WTC11 (cell line): ENCODE results near the gene LGALS7. TPM values are rescaled to one million over a fixed set of nuclear protein-coding genes. Genes with fewer than 3 reads are reported as not detected.

Experiments
- ATAC-seq: fragments of 200-7000 bp; cut with Tn5 transposase; 2 replicates; pipeline ENCODE4 v1.10.0; 2021; ENCODE audit warnings: mild to moderate bottlenecking, moderate library complexity
- CTCF ChIA-PET: fragments of 300-600 bp; sonication (Branson Sonifier 250); formaldehyde crosslinking; loops from one replicate; lab custom pipeline; 2021; ENCODE audit warnings: antibody characterized with exemption; lab: Charles Lee
- POLR2A ChIA-PET: fragments of 350-600 bp; sonication (Branson Sonifier 250); formaldehyde crosslinking; loops from one replicate; lab custom pipeline; 2021; ENCODE audit warnings: antibody characterized with exemption; lab: Charles Lee
- DNase-seq: peaks from one replicate; pipeline ENCODE4 v3.0.0; 2021; ENCODE audit warnings: low spot score
- H3K27ac Mint-ChIP-seq: 2 replicates; pipeline ENCODE4 v1.8.0; 2021; ENCODE audit warnings: mixed read lengths
- H3K27me3 Mint-ChIP-seq: 2 replicates; pipeline ENCODE4 v1.8.0; 2021; ENCODE audit warnings: low read depth, mild to moderate bottlenecking, moderate library complexity, mixed read lengths
- H3K36me3 Mint-ChIP-seq: 2 replicates; pipeline ENCODE4 v1.8.0; 2021; ENCODE audit warnings: mixed read lengths
- H3K4me1 Mint-ChIP-seq: 2 replicates; pipeline ENCODE4 v1.8.0; 2022; ENCODE audit warnings: mixed read lengths
- H3K4me3 Mint-ChIP-seq: 2 replicates; pipeline ENCODE4 v1.8.0; 2021; ENCODE audit warnings: mild to moderate bottlenecking, moderate library complexity, mixed read lengths
- H3K9me3 Mint-ChIP-seq: 2 replicates; pipeline ENCODE4 v1.8.0; 2021; ENCODE audit warnings: mixed read lengths
- ATF2 ChIP-seq: sonication (generic); formaldehyde crosslinking; IDR thresholded peaks from 2 replicates; pipeline ENCODE4 v1.8.1; 2022; ENCODE audit warnings: low read depth, missing genetic modification reagents, borderline replicate concordance
- ATF3 ChIP-seq: sonication (generic); formaldehyde crosslinking; conservative IDR thresholded peaks from 2 replicates; pipeline ENCODE4 v1.8.1; 2022; ENCODE audit warnings: mild to moderate bottlenecking, missing genetic modification reagents
- CBFB ChIP-seq: sonication (generic); formaldehyde crosslinking; IDR thresholded peaks from 2 replicates; pipeline ENCODE4 v1.8.1; 2022; ENCODE audit warnings: mild to moderate bottlenecking, low read depth, missing genetic modification reagents
- CTCF ChIP-seq: fragments of 200-600 bp; IDR thresholded peaks from 2 replicates; pipeline ENCODE4 v1.8.0; 2022; ENCODE audit warnings: antibody characterized with exemption
- ELF4 ChIP-seq: sonication (generic); formaldehyde crosslinking; IDR thresholded peaks from 2 replicates; pipeline ENCODE4 v1.8.1; 2022; ENCODE audit warnings: low read depth, mild to moderate bottlenecking, moderate library complexity, missing genetic modification reagents
- FOXJ3 ChIP-seq: sonication (generic); formaldehyde crosslinking; IDR thresholded peaks from 2 replicates; pipeline ENCODE4 v1.9.0; 2021; ENCODE audit warnings: missing genetic modification reagents, mild to moderate bottlenecking, borderline replicate concordance
- JAZF1 ChIP-seq: fragments of 250-450 bp; sonication (Bioruptor Pico); IDR thresholded peaks from 2 replicates; pipeline ENCODE4 v1.9.0; 2021; ENCODE audit warnings: moderate library complexity, mild to moderate bottlenecking, inconsistent platforms
- PREB ChIP-seq: sonication (generic); formaldehyde crosslinking; IDR thresholded peaks from 2 replicates; pipeline ENCODE4 v1.8.1; 2022; ENCODE audit warnings: mild to moderate bottlenecking, missing genetic modification reagents, moderate library complexity, borderline replicate concordance
- RORB ChIP-seq: fragments of 250-450 bp; sonication (Bioruptor Pico); IDR thresholded peaks from 2 replicates; pipeline ENCODE4 v1.9.0; 2021; ENCODE audit warnings: mild to moderate bottlenecking
- TCF7 ChIP-seq: sonication (generic); formaldehyde crosslinking; IDR thresholded peaks from 2 replicates; pipeline ENCODE4 v1.8.0; 2022; ENCODE audit warnings: mild to moderate bottlenecking, low read depth, missing genetic modification reagents, moderate library complexity
- ZBTB21 ChIP-seq: sonication (generic); formaldehyde crosslinking; IDR thresholded peaks from 2 replicates; pipeline ENCODE4 v1.8.1; 2023; ENCODE audit warnings: mild to moderate bottlenecking, missing genetic modification reagents, borderline replicate concordance
- ZBTB43 ChIP-seq: sonication (generic); formaldehyde crosslinking; IDR thresholded peaks from 2 replicates; pipeline ENCODE4 v1.8.1; 2023; ENCODE audit warnings: mild to moderate bottlenecking, missing genetic modification reagents
- ZNF121 ChIP-seq: sonication (generic); formaldehyde crosslinking; IDR thresholded peaks from 2 replicates; pipeline ENCODE4 v1.8.0; 2023; ENCODE audit warnings: missing genetic modification reagents
- ZNF263 ChIP-seq: sonication (generic); formaldehyde crosslinking; IDR thresholded peaks from 2 replicates; pipeline ENCODE4 v1.8.1; 2022; ENCODE audit warnings: low read depth, mild to moderate bottlenecking, moderate library complexity, missing genetic modification reagents
- ZNF281 ChIP-seq: sonication (generic); formaldehyde crosslinking; IDR thresholded peaks from 2 replicates; pipeline ENCODE4 v1.8.0; 2023; ENCODE audit warnings: mild to moderate bottlenecking, missing genetic modification reagents
- ZNF317 ChIP-seq: sonication (generic); formaldehyde crosslinking; IDR thresholded peaks from 2 replicates; pipeline ENCODE4 v1.8.1; 2023; ENCODE audit warnings: low read depth, mild to moderate bottlenecking, moderate library complexity, missing genetic modification reagents, borderline replicate concordance
- ZNF512 ChIP-seq: sonication (generic); formaldehyde crosslinking; IDR thresholded peaks from 2 replicates; pipeline ENCODE4 v1.8.1; 2022; ENCODE audit warnings: missing genetic modification reagents, borderline replicate concordance
- ZNF671 ChIP-seq: fragments of 250-450 bp; sonication (Bioruptor Pico); IDR thresholded peaks from 2 replicates; pipeline ENCODE4 v1.8.0; 2021; ENCODE audit warnings: mild to moderate bottlenecking
- ZSCAN18 ChIP-seq: fragments of 250-450 bp; sonication (Bioruptor Pico); IDR thresholded peaks from 2 replicates; pipeline ENCODE4 v2.1.2; 2022; ENCODE audit warnings: mild to moderate bottlenecking, moderate library complexity
- total RNA-seq: library from RNA; stranded (reverse); gene quantifications from 3 replicates; pipeline ENCODE4 v1.2.3, GENCODE V29; 2021

Gene LGALS7
- total RNA-seq, 1 experiment from 2014 or later, result 2.3 TPM

- no peak for TF ChIP-seq ZBTB43 (CRISPR knock-in tag)
- TF ChIP-seq CBFB (CRISPR knock-in tag), result no peak
- no peak for TF ChIP-seq RORB (CRISPR knock-in tag)
- TF ChIP-seq FOXJ3 (CRISPR knock-in tag), result no peak
- no peak for TF ChIP-seq ZSCAN18 (CRISPR knock-in tag)
- no peak for TF ChIP-seq JAZF1 (CRISPR knock-in tag)
- TF ChIP-seq PREB, result no peak
- TF ChIP-seq ZNF121 (CRISPR knock-in tag), result no peak
- TF ChIP-seq CTCF, result no peak
- TF ChIP-seq ZNF671 (CRISPR knock-in tag), result no peak
- TF ChIP-seq, all 79 proteins: peak for 0
Observed at GRCh38 chr19:38744874-38745273, 28.4 kb downstream of the LGALS7 start (continued).

- no peak within 1 kb of the TSS for H3K27ac Mint-ChIP-seq
- DNase-seq, result no peak
- H3K4me3 Mint-ChIP-seq, result no peak within 1 kb of the TSS
- no peaks in the 10 kb centered on the region for H3K9me3 Mint-ChIP-seq
- ATAC-seq, result no peak
- peaks cover 7% of the 10 kb centered on the region for H3K27me3 Mint-ChIP-seq
- no peaks in the 10 kb centered on the region for H3K36me3 Mint-ChIP-seq
- ChIA-PET POLR2A (interaction anchor here (1.0 to 1.3 kb wide), 2 partner anchors 10 to 186 kb away, joined by 3 to 4 read pairs; partner anchors contain the start of genes MRPS12 and SARS2), CTCF (interaction anchor here (0.8 to 2.0 kb wide), 3 partner anchors 25 to 186 kb away, joined by 3 to 11 read pairs (median 5); partner anchors contain the start of genes MRPS12 and SARS2)
- H3K4me1 Mint-ChIP-seq, result no peaks in the 10 kb centered on the region
- TF ChIP-seq ELF4 (CRISPR knock-in tag) (no peak), RORB (CRISPR knock-in tag) (no peak), ZBTB21 (CRISPR knock-in tag) (no peak), ATF2 (CRISPR knock-in tag) (no peak), PREB (no peak), ZNF281 (CRISPR knock-in tag) (no peak), ZNF317 (CRISPR knock-in tag) (no peak), ZNF512 (CRISPR knock-in tag) (no peak), ZNF263 (CRISPR knock-in tag) (no peak), TCF7 (no peak), ATF3 (CRISPR knock-in tag) (no peak)
Observed at GRCh38 chr19:38744298-38744681, 29.0 kb downstream of the LGALS7 start, which contains the start of gene CAPN12. Gene CAPN12 (minus strand): TSS chr19:38744474. CDS start chr19:38744165, 309 bp downstream.
